Ishikawa (cell line): Measurements from ENCODE around the gene NPIPA2.
"Not testable (repeated sequence)": the region's sequence is repeated elsewhere in the genome, so short reads cannot be mapped to it uniquely, and the experiment has no call there.

Experiments
- CEBPB ChIP-seq: IDR thresholded peaks from 2 replicates; pipeline ENCODE4 v1.6.1; 2012
- EP300 ChIP-seq: IDR thresholded peaks from 2 replicates; pipeline ENCODE4 v1.6.1; 2012; ENCODE audit warnings: borderline replicate concordance
- FOXM1 ChIP-seq: IDR thresholded peaks from 2 replicates; pipeline ENCODE4 v1.6.1; 2012; ENCODE audit warnings: low read depth, borderline replicate concordance
- NFIC ChIP-seq: IDR thresholded peaks from 2 replicates; pipeline ENCODE4 v1.6.1; 2012
- TAF1 ChIP-seq: IDR thresholded peaks from 2 replicates; pipeline ENCODE4 v1.6.1; 2012; ENCODE audit warnings: low read depth, mild to moderate bottlenecking
- TCF12 ChIP-seq: IDR thresholded peaks from 2 replicates; pipeline ENCODE4 v1.6.1; 2012; ENCODE audit warnings: low read depth
- ZBTB7A ChIP-seq: IDR thresholded peaks from 2 replicates; pipeline ENCODE4 v1.6.1; 2012; ENCODE audit warnings: low read depth
- TF ChIP-seq, protein P1 (sequence below): IDR thresholded peaks from 2 replicates; pipeline ENCODE4 v1.6.1; 2012

The NPIPA2 gene

DNA sequence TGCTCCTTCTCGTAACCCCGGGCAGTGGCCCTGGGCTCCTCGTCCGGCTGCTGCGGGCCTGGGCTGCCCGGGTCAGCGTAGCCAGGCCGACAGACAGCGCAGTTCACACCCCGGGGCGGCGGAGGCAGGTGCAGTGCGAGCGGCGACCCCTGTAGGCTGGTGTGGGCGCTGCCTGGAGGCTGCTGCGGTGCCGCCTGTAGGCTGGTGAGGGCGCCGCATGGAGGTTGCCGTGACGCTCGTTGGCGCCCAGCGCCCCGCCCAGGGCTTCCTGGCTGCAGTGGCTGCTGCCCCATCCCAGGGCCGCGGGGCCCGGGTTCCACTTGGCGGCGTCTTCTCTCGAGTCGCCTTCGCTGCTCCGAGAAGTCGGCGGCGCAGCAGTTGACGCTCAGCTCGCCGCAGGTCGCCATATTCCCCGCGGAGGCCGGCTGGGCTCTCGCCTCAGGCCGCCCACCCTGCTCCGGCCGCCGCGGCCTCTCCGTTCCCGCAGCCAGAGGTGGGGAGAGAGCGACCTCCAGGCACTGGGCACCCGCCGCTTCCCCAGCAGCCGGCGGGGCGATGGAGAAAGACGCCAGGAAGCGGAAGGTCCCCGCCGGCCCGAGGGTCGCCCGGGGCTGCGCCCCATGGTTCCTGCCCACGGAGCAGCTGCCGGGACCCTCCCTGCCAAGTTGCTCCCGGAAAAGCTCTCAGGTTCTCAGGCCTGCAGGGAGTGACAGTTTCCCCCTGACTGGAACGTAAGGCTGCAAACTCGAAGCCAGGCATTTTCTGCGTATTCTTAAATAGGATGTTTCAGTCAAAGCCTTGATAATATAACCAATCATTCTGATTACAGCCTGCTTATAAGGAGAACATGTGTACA lies at the start of gene NPIPA2:
Gene NPIPA2, plus strand, starts transcription at position 261 of the 856 bp plus-strand sequence. CDS start 5,533 bp downstream, outside the sequence.
- TF ChIP-seq TCF12, TAF1, NFIC: not testable (repeated sequence)

- not testable (repeated sequence) for TF ChIP-seq ZBTB7A, CEBPB
- TF ChIP-seq, protein P1, sequence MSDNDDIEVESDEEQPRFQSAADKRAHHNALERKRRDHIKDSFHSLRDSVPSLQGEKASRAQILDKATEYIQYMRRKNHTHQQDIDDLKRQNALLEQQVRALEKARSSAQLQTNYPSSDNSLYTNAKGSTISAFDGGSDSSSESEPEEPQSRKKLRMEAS = not testable (repeated sequence)
Measured at GRCh38 chr16:14694129-14694528, 48.2 kb upstream of the NPIPA2 start, which contains the start of gene PLA2G10. PLA2G10 (minus strand) TSS chr16:14694308; CDS start chr16:14694229, 79 bp downstream.

DNA sequence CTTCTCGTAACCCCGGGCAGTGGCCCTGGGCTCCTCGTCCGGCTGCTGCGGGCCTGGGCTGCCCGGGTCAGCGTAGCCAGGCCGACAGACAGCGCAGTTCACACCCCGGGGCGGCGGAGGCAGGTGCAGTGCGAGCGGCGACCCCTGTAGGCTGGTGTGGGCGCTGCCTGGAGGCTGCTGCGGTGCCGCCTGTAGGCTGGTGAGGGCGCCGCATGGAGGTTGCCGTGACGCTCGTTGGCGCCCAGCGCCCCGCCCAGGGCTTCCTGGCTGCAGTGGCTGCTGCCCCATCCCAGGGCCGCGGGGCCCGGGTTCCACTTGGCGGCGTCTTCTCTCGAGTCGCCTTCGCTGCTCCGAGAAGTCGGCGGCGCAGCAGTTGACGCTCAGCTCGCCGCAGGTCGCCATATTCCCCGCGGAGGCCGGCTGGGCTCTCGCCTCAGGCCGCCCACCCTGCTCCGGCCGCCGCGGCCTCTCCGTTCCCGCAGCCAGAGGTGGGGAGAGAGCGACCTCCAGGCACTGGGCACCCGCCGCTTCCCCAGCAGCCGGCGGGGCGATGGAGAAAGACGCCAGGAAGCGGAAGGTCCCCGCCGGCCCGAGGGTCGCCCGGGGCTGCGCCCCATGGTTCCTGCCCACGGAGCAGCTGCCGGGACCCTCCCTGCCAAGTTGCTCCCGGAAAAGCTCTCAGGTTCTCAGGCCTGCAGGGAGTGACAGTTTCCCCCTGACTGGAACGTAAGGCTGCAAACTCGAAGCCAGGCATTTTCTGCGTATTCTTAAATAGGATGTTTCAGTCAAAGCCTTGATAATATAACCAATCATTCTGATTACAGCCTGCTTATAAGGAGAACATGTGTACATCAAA lies 38.9 kb upstream of the NPIPA2 start, which contains the start of gene NPIPA3:
Gene NPIPA3, plus strand, starts transcription at position 256 of the 856 bp plus-strand sequence. CDS start 5,533 bp downstream, outside the sequence.
- TF ChIP-seq EP300, FOXM1, TAF1: not testable (repeated sequence)
